ENCODE results near the gene CD6. TPM values are rescaled to one million over a fixed set of nuclear protein-coding genes. Genes with fewer than 3 reads are reported as not detected.

Gene CD6
- total RNA-seq, 2 experiments from 2014 or later = 286 to 377 TPM

DNA sequence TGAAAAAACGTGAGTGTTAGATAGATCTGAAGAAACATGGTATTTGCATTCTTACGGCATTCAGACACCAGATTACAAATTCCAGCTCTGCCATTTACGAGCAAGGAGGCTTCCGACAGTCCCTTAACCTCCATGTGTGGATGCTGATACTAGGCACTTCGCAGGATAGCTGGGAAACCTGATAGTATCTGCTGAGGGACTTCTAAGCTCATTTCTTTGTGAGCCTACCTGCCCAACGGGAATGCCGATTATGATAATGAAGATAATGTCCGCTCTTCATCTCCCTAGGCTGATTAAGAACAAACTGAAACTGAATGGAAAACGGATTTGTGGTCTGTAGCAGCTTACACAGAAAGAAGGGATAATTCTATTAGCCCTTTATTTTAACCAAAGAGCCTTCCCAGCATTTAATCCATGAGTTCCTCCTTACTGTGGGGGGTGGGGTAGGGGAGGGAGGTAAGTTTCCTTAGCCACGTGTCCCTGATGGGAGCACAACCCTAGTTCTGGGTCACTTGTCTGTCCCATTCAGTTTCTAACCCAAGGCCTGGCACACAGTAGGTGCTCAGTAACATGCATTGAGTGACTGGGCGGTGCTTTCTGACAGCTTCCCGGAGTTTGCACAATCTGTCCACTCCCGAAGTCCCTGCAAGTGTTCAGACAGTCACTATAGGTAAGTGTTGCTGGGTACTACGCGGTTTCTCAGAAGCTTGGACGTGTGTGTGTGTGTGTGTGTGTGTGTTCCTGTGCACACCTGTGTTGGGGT is 39.2 kb downstream of the CD6 start:
- no peak overlapping the region for H3K4me3 Mint-ChIP-seq
- CTCF ChIA-PET = interaction anchor here (0.8 to 2.5 kb wide), 3 partner anchors 34 to 119 kb away, joined by 3 to 14 read pairs (median 3); no protein-coding TSS in a partner anchor
- POLR2A ChIA-PET = interaction anchor here (0.7 to 1.7 kb wide), 3 partner anchors 24 to 41 kb away, joined by 3 to 6 read pairs (median 3); partner anchors contain the start of gene CD6
- no peaks in the 10 kb centered on the region for H3K27me3 Mint-ChIP-seq
- DNase-seq = no peak
- H3K27ac Mint-ChIP-seq = peak overlapping the region; percentile 78
- no peaks in the 10 kb centered on the region for H3K9me3 Mint-ChIP-seq (ENCODE audit: low read depth)
- H3K4me1 Mint-ChIP-seq = peaks cover 62% of the 10 kb centered on the region
- no peak for ATAC-seq
- H3K36me3 Mint-ChIP-seq (ENCODE audit: low read depth) = peaks cover 82% of the 10 kb centered on the region
- intact Hi-C loops (cut with DNase I, micrococcal nuclease) = no loop called here

DNA sequence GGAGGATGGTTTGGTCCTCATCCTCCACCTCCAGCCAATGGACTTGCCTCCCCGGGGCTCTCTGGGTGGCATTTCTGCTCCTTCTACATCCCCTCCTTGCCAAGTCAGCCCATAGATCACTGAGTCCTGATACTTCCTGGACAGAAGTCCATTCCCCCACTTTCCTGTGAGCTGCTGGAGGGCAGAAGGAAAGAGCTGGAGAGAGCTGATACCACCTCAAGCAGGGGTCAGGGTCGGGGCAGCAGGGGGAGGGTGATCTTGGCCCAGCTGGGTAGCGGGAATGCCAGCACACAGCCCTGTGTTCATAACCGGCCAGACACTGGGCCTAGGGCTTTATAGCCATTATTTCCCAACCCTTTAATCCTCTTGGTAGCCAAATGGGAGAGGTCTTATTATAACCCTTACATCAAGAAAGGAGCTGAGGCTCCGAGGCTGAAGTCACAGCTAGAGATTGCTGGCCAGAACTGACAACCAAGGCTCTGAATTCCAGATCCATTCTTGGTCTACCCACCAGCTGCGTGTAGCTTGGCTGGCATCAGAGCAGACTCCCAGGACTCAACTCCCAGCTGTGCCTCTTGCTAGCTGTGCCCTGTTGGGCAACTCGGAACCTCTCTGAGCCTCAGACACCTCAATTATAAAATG is 39.9 kb downstream of the CD6 start:
- H3K4me1 Mint-ChIP-seq = peaks cover 61% of the 10 kb centered on the region
- POLR2A ChIA-PET = interaction anchor here (0.7 to 1.7 kb wide), 4 partner anchors 14 to 41 kb away, joined by 3 to 7 read pairs (median 4); partner anchors contain the start of gene CD6
- CTCF ChIA-PET = interaction anchor here (1.2 to 2.5 kb wide), 2 partner anchors 34 to 41 kb away, joined by 3 to 14 read pairs; no protein-coding TSS in a partner anchor
- no peaks in the 10 kb centered on the region for H3K9me3 Mint-ChIP-seq (ENCODE audit: low read depth)
- ATAC-seq (no peak), DNase-seq (no peak)
- no peak overlapping the region for H3K4me3 Mint-ChIP-seq
- no peaks in the 10 kb centered on the region for H3K27me3 Mint-ChIP-seq
- intact Hi-C loops (cut with DNase I, micrococcal nuclease) = no loop called here
- H3K36me3 Mint-ChIP-seq (ENCODE audit: low read depth) = peaks cover 83% of the 10 kb centered on the region
- H3K27ac Mint-ChIP-seq = peak overlapping the region; percentile 78

DNA sequence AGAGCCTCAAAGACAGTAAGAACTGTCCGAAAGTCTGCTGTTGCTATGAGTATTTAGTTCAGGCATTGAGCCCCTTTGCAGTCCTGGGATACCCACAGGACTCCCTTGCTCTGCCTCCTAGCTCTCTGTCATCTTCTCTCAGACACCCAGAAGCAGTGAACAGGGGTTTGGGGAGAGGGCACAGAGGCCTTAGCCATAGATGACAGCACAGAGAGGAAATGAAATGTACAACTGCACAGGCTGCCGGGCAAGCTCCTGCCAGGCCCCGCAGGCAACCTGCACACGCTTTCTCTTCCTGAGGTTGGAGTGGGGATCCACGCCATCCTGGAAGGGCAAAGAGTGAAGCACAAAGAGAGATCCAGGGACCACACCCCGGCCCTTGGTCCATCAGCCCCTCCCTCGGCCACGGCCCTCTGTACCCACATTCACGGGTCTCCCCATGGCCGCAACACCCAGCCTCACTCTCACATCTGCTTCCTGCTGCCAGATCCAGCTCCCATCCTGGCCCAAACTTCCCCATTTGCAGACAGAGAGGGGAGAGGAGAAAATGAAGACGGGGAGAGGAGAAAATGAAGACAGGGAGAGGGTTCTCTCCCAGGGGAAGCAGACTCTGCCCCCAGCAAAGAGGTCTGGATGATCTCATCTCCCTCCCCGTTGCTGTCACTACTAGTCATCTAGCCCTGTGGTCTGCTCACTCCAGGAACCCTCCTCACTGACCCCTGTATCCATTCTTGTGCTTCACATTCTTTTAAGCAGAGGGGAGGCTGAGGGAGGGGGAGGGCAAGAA is 40.7 kb downstream of the CD6 start:
- ChIA-PET CTCF (interaction anchor here (0.9 to 2.5 kb wide), 3 partner anchors 35 to 108 kb away, joined by 3 to 14 read pairs (median 3); no protein-coding TSS in a partner anchor), POLR2A (interaction anchor here (1.0 kb wide), 2 partner anchors 14 to 41 kb away, joined by 3 to 7 read pairs; partner anchors contain the start of gene CD6)
- H3K4me1 Mint-ChIP-seq = peaks cover 61% of the 10 kb centered on the region
- peaks cover 85% of the 10 kb centered on the region for H3K36me3 Mint-ChIP-seq (ENCODE audit: low read depth)
- H3K27ac Mint-ChIP-seq = peak overlapping the region; percentile 79
- H3K9me3 Mint-ChIP-seq (ENCODE audit: low read depth) = no peaks in the 10 kb centered on the region
- no peak for DNase-seq
- no peak for ATAC-seq
- intact Hi-C loops (cut with DNase I, micrococcal nuclease) = no loop called here
- H3K4me3 Mint-ChIP-seq = no peak overlapping the region
- no peaks in the 10 kb centered on the region for H3K27me3 Mint-ChIP-seq

DNA sequence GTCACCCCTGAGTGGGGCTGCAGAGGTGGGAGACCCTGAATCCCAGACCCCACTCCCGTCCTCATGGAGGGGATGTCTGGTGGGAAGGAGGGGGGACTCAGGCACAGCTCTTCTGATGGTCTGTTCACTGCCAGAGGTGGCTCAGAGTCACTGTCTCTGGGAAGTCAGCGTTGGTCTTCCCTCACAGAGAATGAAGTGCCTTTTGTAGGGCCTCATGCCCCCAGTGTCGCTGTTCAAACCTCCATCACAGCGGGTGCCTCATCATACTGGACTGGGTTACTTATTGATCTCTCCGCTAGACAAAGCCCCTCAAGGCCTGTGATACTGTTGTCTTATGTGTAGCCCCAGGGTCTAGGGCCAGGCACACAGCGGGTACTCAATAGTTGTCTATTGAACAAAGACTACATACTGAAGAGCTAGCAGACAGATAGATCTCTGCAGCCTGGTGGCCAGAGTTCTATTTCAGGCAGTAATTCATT is 41.3 kb downstream of the CD6 start:
- H3K4me3 Mint-ChIP-seq = no peak overlapping the region
- CTCF ChIA-PET = interaction anchor here (0.5 to 0.9 kb wide), 2 partner anchors 108 to 169 kb away, joined by 3 read pairs; no protein-coding TSS in a partner anchor
- intact Hi-C loops (cut with DNase I, micrococcal nuclease) = no loop called here

DNA sequence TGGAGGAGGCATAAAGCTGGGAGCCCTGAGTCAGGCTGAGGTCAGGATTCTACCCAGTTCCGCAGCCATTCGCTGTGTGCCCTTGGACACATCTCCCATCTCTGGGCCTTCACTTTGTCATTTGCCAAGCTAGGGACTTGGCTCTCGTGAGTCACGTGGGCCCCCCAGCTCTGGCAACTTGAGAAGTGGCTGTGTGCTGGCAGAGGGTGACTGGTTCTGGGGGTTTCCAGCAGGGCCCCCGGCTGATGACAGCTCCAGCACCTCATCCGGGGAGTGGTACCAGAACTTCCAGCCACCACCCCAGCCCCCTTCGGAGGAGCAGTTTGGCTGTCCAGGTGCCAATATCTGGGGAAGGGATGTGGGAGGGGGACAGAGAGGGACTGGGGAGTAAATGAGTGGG is 46.6 kb downstream of the CD6 start:
- CTCF ChIA-PET = interaction anchor here (0.6 to 1.6 kb wide), 7 partner anchors 24 to 677 kb away, joined by 3 to 6 read pairs (median 3); partner anchors contain the start of gene CD6
- POLR2A ChIA-PET = interaction anchor here (1.1 to 1.3 kb wide), 2 partner anchors 10 to 46 kb away, joined by 4 to 10 read pairs; no protein-coding TSS in a partner anchor
- H3K27me3 Mint-ChIP-seq = no peaks in the 10 kb centered on the region
- DNase-seq = peak; percentile 49
- peaks cover 2% of the 10 kb centered on the region for H3K9me3 Mint-ChIP-seq (ENCODE audit: low read depth)
- no peak overlapping the region for H3K4me3 Mint-ChIP-seq
- intact Hi-C loops (cut with DNase I, micrococcal nuclease) = no loop called here
- peaks cover 90% of the 10 kb centered on the region for H3K36me3 Mint-ChIP-seq (ENCODE audit: low read depth)
- H3K27ac Mint-ChIP-seq = peak overlapping the region; percentile 97
- peaks cover 72% of the 10 kb centered on the region for H3K4me1 Mint-ChIP-seq
- ATAC-seq = no peak

More for the DNA sequence above, 41.3 kb downstream of the CD6 start:
- POLR2A ChIA-PET = no interaction called here
- no peak for ATAC-seq
- H3K27ac Mint-ChIP-seq = peak overlapping the region; percentile 79
- peaks cover 63% of the 10 kb centered on the region for H3K4me1 Mint-ChIP-seq
- peaks cover 88% of the 10 kb centered on the region for H3K36me3 Mint-ChIP-seq (ENCODE audit: low read depth)
- H3K9me3 Mint-ChIP-seq (ENCODE audit: low read depth) = no peaks in the 10 kb centered on the region
- no peak for DNase-seq
- H3K27me3 Mint-ChIP-seq = no peaks in the 10 kb centered on the region

DNA sequence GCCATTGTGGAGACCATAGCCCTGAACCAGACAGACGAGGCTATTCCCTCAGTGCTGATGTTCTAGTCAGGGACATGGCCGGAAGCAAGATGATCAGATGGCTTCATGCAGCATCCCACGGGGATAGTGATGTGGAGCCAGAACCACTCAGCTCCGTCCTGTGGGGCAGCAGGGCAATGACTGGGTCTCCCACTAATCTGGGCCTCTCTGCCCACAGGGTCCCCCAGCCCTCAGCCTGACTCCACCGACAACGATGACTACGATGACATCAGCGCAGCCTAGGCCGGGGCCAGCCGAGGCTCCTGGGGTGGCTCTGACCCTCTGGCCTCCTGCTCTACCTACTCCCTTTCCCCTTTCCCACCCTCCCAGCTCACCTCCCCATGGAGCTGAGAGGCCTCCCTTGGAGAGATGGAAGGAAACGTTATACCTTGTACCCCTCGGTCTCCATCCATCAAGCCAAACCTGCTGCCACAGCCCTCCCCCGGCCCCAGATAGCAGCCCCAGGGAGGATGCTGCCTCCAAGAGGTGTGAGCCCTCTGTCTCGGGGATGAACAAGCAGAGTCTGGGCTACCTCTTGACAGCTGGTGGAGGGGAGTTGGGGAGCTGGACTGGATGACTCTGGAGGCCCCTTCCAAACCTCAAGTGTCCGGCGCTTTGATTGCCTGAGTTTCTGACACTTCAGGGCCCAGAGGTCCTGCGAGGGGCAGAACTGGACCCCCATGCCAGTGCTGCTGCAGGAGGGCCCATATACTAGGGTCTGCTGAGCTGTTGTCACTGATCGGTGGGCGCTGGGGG is 47.8 kb downstream of the CD6 start:
- intact Hi-C loops (cut with DNase I, micrococcal nuclease) = no loop called here
- Mint-ChIP-seq H3K4me1 (peaks cover 82% of the 10 kb centered on the region), H3K36me3 (ENCODE audit: low read depth) (peaks cover 82% of the 10 kb centered on the region), H3K27me3 (no peaks in the 10 kb centered on the region), H3K4me3 (no peak overlapping the region), H3K9me3 (ENCODE audit: low read depth) (peaks cover 2% of the 10 kb centered on the region), H3K27ac (peak overlapping the region; percentile 97)
- POLR2A ChIA-PET = interaction anchor here (0.6 to 1.5 kb wide), 5 partner anchors 9 to 72 kb away, joined by 3 to 10 read pairs (median 4); no protein-coding TSS in a partner anchor
- CTCF ChIA-PET = interaction anchor here (0.9 to 1.6 kb wide), 5 partner anchors 23 to 104 kb away, joined by 3 to 5 read pairs (median 3); no protein-coding TSS in a partner anchor
- DNase-seq (peak; percentile 43), ATAC-seq (no peak)

DNA sequence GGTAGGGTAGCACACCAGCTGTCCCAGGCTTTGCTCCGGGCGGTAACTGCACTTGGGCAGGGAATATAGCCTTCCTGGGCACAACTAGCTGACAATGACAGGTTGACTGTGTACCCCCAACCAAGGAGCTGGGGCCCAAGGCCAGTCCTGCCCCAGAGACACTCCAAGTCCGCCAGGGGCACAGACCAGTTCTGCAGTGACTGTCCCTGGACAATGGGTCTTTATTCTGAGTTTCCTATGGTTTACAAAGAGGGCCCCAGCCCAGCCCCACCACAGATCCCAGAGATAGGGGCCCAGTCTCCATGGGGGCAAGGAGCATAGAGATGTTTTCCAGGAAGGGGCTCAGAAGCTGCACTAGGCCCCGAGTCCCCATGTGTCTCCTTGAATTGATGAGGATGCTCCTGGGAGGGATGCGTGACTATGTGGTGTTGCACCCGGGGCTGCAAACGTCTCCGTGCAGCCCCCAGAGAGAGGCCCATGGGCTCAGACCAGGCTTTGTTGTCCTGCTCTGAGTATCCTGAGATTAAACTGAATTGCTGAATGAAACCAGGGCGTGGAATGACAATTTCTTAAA is 48.4 kb downstream of the CD6 start:
- no peaks in the 10 kb centered on the region for H3K27me3 Mint-ChIP-seq
- peaks cover 2% of the 10 kb centered on the region for H3K9me3 Mint-ChIP-seq (ENCODE audit: low read depth)
- peaks cover 78% of the 10 kb centered on the region for H3K36me3 Mint-ChIP-seq (ENCODE audit: low read depth)
- H3K4me3 Mint-ChIP-seq = peak overlapping the region; percentile 79
- ChIA-PET CTCF (interaction anchor here (1.3 kb wide), 1 partner anchor 32 kb away, joined by 3 read pairs; no protein-coding TSS in a partner anchor), POLR2A (interaction anchor here (0.6 to 1.5 kb wide), 6 partner anchors 22 to 67 kb away, joined by 3 to 7 read pairs (median 4); no protein-coding TSS in a partner anchor)
- ATAC-seq = no peak
- H3K4me1 Mint-ChIP-seq = peaks cover 88% of the 10 kb centered on the region
- peak overlapping the region; percentile 97 for H3K27ac Mint-ChIP-seq
- peak; percentile 32 for DNase-seq
- intact Hi-C loops (cut with DNase I, micrococcal nuclease) = loop anchor here in 1 of 2 experiments (2.0 kb wide), 1 partner anchor 167 kb away; no protein-coding TSS in a partner anchor

DNA sequence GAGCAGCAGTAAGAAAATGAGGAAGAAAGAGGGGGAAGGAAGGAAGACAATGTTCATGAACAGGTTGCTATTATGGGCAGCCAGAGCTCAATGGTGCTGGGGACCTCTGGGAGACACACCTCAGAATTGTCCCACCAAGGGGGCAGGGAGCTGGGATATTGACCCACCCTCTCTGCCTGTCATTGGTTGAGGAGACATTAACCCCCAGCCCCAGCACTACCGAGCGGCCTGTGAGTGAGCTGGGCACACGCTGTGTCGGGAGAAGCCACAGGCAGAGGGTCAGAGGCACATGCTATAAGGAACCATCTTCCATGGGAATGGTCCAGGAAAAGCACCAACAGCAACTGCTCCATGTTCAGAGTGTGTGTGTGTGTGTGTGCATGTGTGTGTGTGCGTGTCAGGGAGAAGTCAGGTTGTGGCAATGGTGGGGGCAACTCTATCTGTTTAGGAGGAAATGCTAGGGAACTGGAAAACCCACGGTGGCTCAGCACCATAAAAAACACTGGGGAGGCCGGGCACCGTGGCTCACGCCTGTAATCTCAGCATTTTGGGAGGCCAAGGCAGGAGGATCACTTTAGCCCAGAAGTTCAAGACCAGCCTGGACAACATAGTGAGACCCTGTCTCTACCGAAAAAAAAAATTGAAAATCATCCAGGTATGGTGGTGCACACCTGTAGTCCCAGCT is 49.2 kb downstream of the CD6 start:
- Mint-ChIP-seq H3K4me1 (peaks cover 92% of the 10 kb centered on the region), H3K4me3 (peak overlapping the region; percentile 79), H3K9me3 (ENCODE audit: low read depth) (peaks cover 2% of the 10 kb centered on the region), H3K27ac (peak overlapping the region; percentile 97), H3K36me3 (ENCODE audit: low read depth) (peaks cover 80% of the 10 kb centered on the region), H3K27me3 (no peaks in the 10 kb centered on the region)
- ChIA-PET CTCF (interaction anchor here (0.8 to 1.0 kb wide), 3 partner anchors 46 to 91 kb away, joined by 3 to 4 read pairs (median 3); partner anchors contain the start of gene CD6), POLR2A (interaction anchor here (0.6 to 3.4 kb wide), 7 partner anchors 21 to 119 kb away, joined by 3 to 19 read pairs (median 6); no protein-coding TSS in a partner anchor)
- no peak for ATAC-seq
- peak; percentile 42 for DNase-seq
- intact Hi-C loops (cut with DNase I, micrococcal nuclease) = loop anchor here in 1 of 2 experiments (1.0 to 2.0 kb wide), 3 partner anchors 14 to 166 kb away; partner anchors contain the start of gene VPS37C

DNA sequence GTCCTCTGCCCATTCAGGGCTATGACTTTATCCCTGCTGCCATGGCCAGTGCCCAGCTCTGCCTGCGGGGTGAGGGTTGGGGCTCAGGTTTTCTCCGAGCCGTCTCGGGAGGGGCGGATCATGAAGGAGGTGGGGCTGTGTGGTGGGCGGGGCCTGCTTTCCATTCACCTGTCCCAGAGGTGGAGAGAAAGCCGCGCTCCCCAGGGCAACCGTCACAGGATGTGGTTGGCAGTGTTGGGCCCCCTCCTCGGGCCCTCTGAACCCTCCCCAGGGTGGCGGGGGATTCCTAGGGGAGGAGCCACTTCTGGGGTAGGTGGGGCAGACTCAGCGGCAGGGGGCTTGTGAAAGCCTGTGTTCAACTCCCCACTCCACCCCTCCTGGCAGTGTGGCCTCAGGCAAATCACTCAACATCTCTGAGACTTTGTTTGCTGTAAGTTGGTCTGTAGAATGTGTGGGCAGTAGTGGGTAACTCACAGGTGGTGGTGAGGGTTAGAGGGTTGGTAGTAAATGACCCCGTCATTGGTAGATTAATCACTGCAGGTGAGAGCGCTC is 50.3 kb downstream of the CD6 start:
- H3K4me1 Mint-ChIP-seq = peaks cover 92% of the 10 kb centered on the region
- DNase-seq (peak; percentile 94), ATAC-seq (peak; percentile 50)
- CTCF ChIA-PET = interaction anchor here (0.8 to 1.8 kb wide), 6 partner anchors 36 to 600 kb away, joined by 3 to 5 read pairs (median 4); partner anchors contain the start of gene CD5
- H3K9me3 Mint-ChIP-seq (ENCODE audit: low read depth) = peaks cover 2% of the 10 kb centered on the region
- POLR2A ChIA-PET = interaction anchor here (0.8 to 3.4 kb wide), 6 partner anchors 20 to 92 kb away, joined by 3 to 19 read pairs (median 4); partner anchors contain the start of gene CD6
- H3K27me3 Mint-ChIP-seq = no peaks in the 10 kb centered on the region
- intact Hi-C loops (cut with DNase I, micrococcal nuclease) = loop anchor here (1.0 to 2.0 kb wide), 8 partner anchors 15 to 165 kb away; partner anchors contain the start of genes CD6 (in 1 of the 2) and VPS37C (in 1 of the 2)
- H3K36me3 Mint-ChIP-seq (ENCODE audit: low read depth) = peaks cover 78% of the 10 kb centered on the region
- peak overlapping the region; percentile 79 for H3K4me3 Mint-ChIP-seq
- peak overlapping the region; percentile 97 for H3K27ac Mint-ChIP-seq
